AML-193 (cell line): ENCODE results near the gene SAG.

Experiments used
- DNase-seq, 2 experiments: peaks; one replicate each; lab custom pipeline; 2025; lab: John Stamatoyannopoulos, UW

SAG gene

DNA sequence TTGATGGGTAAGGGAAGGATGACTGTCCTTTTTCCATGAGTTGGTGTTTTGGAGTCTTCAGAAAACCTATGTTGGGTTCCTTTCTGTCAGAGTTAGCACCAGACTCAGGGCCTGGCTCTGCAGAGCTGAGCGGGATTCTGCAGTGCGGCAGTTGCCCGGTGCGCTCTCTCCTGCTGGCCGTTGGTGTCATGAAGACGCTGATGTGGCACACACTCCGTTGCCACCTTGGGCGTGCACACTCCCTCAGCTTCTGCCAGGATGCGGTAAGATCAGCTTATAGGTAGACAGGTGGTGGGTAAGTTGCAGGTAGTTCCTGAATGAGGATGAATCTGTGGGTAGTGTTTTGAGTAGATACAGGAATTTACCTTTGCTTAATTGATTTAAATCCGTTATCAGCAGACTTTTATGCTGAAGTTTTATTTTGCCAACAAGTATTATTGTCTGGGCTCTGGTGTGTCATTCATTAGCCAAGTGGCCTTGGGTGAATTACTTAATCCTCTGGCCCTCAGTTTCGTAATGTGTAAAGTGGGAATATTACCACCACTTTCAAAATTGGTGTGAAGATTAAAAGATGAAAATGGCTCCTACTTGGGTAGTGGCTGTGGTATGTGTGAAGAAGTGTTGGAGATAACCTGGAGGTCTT, 73.5 kb downstream of the SAG start:
- DNase-seq = peak in 1 of 2 experiments; percentile 5

DNA sequence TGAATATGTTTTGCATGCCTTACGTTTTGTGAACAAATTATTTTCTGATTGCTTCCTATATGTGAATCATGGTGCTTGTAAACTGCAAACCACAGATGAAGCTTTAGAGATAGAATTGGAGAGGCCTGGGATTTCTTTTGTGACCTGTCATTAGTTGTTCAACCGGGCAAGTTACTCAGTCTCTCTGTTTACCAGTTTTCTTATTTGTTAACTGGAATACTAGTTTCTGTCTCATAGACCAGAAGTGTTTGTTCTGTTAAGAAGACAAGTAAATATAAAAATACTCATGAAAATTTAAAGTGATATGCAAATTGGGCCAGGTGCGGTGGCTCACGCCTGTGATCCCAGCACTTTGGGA, 74.0 kb downstream of the SAG start:
- DNase-seq = no peak

DNA sequence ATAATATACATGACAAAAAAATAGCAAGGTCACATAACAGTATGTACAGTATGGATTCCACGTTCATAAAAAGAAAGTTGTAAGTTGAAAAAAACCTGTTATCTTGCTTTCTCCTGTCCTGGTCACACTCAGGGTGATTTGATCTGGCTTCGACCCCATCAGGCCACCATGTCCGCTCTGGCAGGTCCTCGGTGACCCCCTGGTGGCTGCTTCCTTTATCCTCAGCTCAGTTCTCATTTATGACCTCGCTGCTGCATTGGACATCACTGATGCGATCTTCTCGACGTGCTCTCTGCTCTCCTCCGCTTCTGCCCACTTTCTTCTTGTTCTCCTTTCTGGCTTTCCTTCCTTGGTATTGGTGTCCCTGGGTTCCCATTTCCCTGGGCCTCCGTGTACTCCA, 76.4 kb downstream of the SAG start:
- no peak for DNase-seq

DNA sequence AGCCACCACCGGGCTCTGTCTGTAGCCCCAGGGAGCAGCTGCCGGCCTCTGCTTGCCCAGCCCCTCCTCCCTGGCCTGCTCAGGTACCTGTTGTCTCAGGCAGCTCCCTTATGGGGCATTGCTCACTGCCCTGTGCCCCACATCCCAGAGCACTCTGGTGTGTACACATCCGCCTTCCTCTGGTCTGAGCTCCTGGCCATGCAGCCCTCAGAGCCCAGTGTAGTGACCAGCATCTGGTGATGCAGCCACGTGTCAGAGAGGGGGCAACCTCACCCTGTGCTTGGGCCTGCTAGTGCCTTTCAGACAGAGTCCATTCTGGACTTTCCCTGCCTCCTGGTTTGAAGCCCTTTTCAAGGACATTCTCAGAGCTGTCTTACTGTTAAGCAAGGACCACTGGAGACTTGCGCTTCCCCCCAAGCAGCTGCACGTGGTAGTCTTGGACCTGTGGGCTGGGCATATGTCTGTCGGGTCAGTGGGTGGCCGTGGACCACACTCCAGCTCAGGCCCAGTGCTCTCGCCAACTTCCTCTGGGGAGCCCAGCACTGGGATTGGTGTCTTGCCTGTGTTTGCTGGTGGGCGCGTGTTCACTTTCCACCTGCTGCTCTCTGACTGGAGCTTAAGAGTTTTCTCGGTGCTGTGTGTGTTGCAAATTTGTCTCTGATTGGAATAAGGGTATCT, 77.3 kb downstream of the SAG start:
- no peak for DNase-seq

DNA sequence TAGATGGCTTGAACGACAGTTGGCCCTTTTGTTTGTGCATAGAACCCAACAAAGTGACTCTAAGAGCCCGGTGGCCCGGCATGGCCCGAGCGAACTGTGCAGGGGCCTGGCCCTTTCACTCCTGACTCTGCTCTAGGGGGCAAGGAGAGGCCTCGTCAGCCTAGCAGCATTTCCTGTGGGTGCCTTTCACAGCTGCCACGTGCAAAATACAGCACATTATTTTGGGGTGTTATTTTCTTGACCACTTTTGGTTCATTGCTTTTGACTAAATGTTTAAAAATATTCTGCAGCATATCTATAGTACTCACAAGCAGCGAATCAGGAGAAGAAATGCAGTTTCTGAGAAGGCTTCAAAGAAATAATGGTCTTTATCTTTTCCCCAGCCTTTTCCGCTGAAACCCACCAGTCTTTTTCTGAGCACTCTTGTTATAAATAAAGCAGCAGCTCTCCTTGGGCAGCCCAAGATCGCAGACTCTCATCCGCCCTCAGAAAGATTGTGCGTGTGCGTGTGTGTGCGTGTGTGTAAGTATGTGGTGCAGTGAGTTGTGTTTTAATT, 78.0 kb downstream of the SAG start:
- no peak for DNase-seq

DNA sequence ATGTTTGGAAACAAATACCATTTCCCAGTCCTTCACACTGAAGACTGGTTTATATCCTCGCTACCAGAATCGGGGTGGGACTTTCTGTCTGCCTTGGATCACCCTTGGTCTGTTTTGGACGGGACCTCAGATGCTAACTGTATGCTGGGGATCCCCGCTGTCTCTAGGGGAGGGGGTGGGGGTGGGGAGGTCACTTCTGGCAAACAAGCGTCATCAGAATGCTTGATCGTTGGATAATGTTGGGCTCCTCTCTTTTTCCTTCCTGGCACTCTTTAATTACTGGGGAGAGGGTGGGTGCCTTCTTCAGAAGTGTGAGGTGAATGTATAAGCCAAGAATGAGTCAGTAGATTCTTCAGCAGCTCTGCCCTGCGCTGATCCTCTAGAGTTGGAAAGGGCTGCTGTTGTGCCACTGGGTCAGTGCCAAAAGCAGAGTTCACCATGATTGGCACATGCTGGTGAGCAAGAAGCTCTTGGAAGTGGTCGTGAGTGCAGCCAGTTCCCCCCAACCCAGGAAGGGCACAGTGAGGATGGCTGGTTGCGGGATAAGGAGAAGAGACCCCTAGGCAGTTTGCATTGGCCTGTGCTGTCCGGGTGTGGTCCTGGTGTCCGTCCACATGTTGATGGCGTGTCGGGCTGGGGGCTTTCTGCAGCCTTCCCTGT, 78.9 kb downstream of the SAG start:
- DNase-seq = no peak

DNA sequence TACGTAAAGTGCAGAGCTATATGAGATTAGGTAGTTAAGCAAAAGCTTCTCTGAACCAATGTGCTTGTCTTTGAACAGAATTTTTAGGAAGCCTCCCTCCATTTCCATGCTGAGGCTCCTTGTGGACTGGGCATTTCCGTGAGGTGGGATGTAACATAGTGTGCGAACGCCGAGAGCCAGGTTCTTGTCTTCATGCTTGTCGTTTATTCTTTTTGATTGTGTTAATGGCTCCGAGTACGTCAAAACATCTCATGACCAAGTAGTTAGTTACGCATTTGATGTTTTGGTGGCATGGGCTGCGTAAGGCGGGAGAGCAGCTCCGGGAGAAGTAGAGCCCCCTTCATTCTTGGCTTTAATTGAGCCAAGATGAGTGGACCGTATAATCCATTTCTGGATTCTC, 79.6 kb downstream of the SAG start:
- DNase-seq = no peak

DNA sequence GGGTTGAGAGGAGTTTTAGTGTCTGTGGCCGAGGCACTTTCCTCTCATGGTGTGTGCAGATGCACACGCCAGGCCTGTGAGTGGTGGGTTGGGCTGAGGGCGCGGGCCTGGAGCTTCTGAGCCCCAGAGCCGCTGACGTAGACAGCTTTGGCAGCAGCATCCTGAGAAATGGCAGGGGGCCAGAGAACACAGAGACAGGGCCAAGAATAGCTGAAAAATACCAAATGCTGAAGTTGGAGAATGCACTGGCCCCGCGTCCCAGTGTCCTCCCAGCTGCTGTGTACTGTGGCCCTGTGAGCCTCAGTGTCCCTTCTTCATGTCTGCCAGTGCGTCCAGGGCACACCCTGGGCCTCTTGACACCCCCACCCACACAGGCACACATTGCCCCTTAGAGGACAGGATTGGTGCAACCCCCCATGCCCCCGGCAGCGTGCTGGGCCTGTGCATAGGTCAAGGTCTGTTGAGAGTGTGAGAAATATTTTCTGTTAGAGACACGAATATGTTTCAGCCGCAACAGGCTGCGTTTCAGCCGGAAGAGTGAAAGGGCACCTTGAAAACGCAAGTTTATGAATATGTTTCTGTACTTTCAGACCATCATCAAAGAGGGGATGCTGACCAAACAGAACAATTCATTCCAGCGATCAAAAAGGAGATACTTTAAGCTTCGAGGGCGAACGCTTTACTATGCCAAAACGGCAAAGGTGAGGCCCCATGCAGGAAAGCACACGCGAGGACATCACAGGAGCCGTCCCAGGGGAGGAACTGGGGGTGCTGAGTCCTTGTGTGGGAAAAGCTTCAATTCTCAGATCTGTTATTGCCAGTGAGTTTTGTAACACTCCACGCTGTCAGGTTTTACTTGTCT, 80.3 kb downstream of the SAG start:
- no peak for DNase-seq

DNA sequence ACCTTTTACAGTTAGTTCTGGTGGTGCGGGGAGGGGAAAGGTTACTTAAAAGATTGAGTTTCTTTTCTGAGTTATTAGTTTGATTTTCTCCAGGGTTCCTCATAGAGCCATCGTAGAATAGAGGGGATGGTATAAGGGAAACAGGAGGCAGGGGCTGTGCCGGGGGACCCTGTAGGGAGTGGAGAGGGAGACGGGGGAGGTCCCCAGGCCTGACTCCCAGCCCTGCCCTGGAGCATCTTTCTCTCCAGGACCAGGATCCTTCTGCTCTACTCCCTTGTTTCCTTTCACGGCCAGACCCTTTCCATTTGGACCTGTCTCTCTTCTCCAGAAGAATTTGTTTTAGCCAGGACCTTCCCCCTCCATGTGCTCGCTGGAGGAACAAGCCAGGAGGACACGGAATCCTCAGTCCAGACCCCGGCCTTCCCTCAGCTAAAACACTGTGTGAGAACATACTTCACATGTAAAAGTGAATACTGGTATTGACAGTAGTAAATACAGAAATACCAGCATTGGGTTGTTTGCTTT, 82.0 kb downstream of the SAG start:
- DNase-seq = no peak

DNA sequence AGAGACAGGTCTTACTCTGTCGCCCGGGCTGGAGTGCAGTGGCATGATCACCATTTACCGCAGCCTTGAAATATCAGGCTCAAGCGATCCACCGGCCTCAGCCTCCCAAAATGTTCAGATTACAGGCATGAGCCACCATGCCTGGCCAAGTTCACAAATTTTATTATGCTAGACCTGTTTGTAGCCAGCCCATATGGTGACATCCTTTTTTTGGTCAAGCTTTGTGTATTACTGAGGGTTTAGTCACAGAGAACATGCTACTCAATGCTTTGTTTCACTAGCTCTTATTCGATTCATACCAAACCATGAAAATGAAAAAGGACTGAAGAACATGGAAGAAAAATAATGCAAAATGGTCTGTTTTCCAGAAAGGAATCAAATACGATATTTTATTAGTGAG, 88.1 kb downstream of the SAG start:
- DNase-seq = no peak
